GM12892 (cell line): Measurements from ENCODE around the gene BCL2L11.

Experiments used
- POLR2A ChIP-seq: IDR thresholded peaks from 2 replicates; pipeline ENCODE4 v1.6.1; 2011; ENCODE audit warnings: low read depth, low read length, control low read depth
- POLR2AphosphoS5 ChIP-seq: IDR thresholded peaks from 2 replicates; pipeline ENCODE4 v1.6.1; 2011; ENCODE audit warnings: low read depth, low read length, control low read depth

GRCh38 chr2:111118481-111118980 is 2.2 kb upstream of the BCL2L11 start:
- TF ChIP-seq POLR2AphosphoS5 = no peak
- TF ChIP-seq POLR2A = no peak
